DND-41 (cell line): Measurements from ENCODE around the gene CAND2.
"Not testable (repeated sequence)": the region's sequence is repeated elsewhere in the genome, so short reads cannot be mapped to it uniquely, and the experiment has no call there.

ENCODE experiments used
- ATAC-seq: fragments of 200-7000 bp; cut with Tn5 transposase; 3 replicates; pipeline ENCODE4 v1.9.1; 2021; ENCODE audit warnings: low read depth; ENCODE audit not compliant: insufficient read depth
- DNase-seq: peaks from one replicate; pipeline ENCODE4 v3.0.0-alpha.2; 2020
- H2AFZ ChIP-seq: 2 replicates; pipeline ENCODE4 v1.6.0; 2012; ENCODE audit warnings: low read depth, low read length
- H3K27ac ChIP-seq: 2 replicates; pipeline ENCODE4 v1.5.1; 2012; ENCODE audit warnings: low read length, inconsistent platforms
- H3K27me3 ChIP-seq: fragments of 200-600 bp; sonication (generic); 2 replicates; pipeline ENCODE4 v1.6.0; 2012; ENCODE audit warnings: low read length, mild to moderate bottlenecking, inconsistent platforms; ENCODE audit not compliant: insufficient read depth, poor library complexity
- H3K36me3 ChIP-seq: 2 replicates; pipeline ENCODE4 v1.5.1; 2012; ENCODE audit warnings: low read length, inconsistent platforms; ENCODE audit not compliant: insufficient read depth
- H3K4me1 ChIP-seq: 2 replicates; pipeline ENCODE4 v1.5.1; 2012; ENCODE audit warnings: mild to moderate bottlenecking, low read length; ENCODE audit not compliant: insufficient read depth
- H3K4me2 ChIP-seq: 2 replicates; pipeline ENCODE4 v1.6.0; 2012; ENCODE audit warnings: mild to moderate bottlenecking, moderate library complexity, low read length, inconsistent platforms; ENCODE audit not compliant: insufficient read depth
- H3K4me3 ChIP-seq, 2 experiments: fragments of 200-600 bp in 1 of 2; shearing (Covaris generic) in 1 of 2; 2 replicates each; pipeline ENCODE4 v1.5.1; 2012 to 2016; ENCODE audit warnings: inconsistent platforms in 2 of 2, low read length in 2 of 2, mild to moderate bottlenecking in 2 of 2, low read depth in 1 of 2, moderate library complexity in 1 of 2
- H3K79me2 ChIP-seq: 2 replicates; pipeline ENCODE4 v1.6.0; 2012; ENCODE audit warnings: low read length, inconsistent platforms; ENCODE audit not compliant: insufficient read depth
- H3K9ac ChIP-seq: 2 replicates; pipeline ENCODE4 v1.6.0; 2012; ENCODE audit warnings: low read depth, mild to moderate bottlenecking, inconsistent platforms, low read length, moderate library complexity
- H3K9me3 ChIP-seq: 2 replicates; pipeline ENCODE4 v1.5.1; 2012; ENCODE audit warnings: low read length, moderate library complexity, mild to moderate bottlenecking, inconsistent platforms; ENCODE audit not compliant: insufficient read depth, severe bottlenecking
- H4K20me1 ChIP-seq: 2 replicates; pipeline ENCODE4 v1.6.0; 2012; ENCODE audit warnings: low read length; ENCODE audit not compliant: insufficient read depth
- EZH2 ChIP-seq: IDR thresholded peaks from 3 replicates; pipeline ENCODE4 v1.6.1; 2012; ENCODE audit warnings: borderline replicate concordance, low read depth, mild to moderate bottlenecking, moderate library complexity, low read length, inconsistent platforms; ENCODE audit not compliant: severe bottlenecking
- TF ChIP-seq, protein P1 (sequence below): IDR thresholded peaks from 2 replicates; pipeline ENCODE4 v1.5.1; 2012; ENCODE audit warnings: borderline replicate concordance, low read length, moderate library complexity, mild to moderate bottlenecking; ENCODE audit not compliant: poor library complexity, severe bottlenecking; ENCODE audit errors: extremely low read depth

Gene CAND2

DNA sequence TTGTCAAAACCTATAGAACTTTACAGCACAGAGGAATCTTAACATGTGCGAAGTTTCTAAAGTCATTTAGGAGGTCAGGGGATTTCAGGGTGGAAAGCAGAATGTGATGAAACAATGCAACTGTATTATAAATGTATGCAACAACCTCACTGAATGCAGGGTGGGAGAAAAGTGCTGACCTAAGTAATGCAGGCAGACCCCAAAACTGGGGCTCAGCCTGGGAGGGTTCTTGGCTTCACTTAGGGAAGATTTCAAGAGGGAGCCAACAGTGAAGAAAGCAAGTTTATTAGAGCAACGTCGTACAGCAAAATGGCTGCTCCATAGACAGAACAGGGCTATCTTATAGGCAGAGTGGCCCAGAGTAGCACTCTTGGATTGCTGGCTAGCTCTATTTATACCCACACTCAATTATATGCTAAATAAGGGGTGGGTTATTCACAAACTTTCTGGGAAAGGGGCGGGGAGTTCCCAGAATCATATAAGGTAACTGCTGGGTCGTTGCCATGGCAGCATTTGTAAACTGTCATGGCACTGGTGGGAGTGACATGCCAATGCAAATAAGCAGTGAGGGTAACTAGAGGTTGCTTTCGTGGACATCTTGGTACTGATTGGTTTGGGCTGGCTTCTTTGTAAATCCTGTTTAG, 14.2 kb upstream of the CAND2 start:
- no peak overlapping the region for H3K9ac ChIP-seq
- H3K27me3 ChIP-seq = peaks cover 14% of the 10 kb centered on the region
- H3K79me2 ChIP-seq = no peaks in the 10 kb centered on the region
- DNase-seq (peak; percentile 18), ATAC-seq (no peak)
- H3K36me3 ChIP-seq = no peaks in the 10 kb centered on the region
- no peak overlapping the region for H3K27ac ChIP-seq
- no peak for TF ChIP-seq EZH2
- TF ChIP-seq, protein P1, sequence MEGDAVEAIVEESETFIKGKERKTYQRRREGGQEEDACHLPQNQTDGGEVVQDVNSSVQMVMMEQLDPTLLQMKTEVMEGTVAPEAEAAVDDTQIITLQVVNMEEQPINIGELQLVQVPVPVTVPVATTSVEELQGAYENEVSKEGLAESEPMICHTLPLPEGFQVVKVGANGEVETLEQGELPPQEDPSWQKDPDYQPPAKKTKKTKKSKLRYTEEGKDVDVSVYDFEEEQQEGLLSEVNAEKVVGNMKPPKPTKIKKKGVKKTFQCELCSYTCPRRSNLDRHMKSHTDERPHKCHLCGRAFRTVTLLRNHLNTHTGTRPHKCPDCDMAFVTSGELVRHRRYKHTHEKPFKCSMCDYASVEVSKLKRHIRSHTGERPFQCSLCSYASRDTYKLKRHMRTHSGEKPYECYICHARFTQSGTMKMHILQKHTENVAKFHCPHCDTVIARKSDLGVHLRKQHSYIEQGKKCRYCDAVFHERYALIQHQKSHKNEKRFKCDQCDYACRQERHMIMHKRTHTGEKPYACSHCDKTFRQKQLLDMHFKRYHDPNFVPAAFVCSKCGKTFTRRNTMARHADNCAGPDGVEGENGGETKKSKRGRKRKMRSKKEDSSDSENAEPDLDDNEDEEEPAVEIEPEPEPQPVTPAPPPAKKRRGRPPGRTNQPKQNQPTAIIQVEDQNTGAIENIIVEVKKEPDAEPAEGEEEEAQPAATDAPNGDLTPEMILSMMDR = no peak
- H3K4me2 ChIP-seq = no peak overlapping the region
- H4K20me1 ChIP-seq = no peaks in the 10 kb centered on the region
- H3K4me1 ChIP-seq = no peaks in the 10 kb centered on the region
- no peak overlapping the region for H2AFZ ChIP-seq
- no peaks in the 10 kb centered on the region for H3K9me3 ChIP-seq
- H3K4me3 ChIP-seq = no peak overlapping the region

GRCh38 chr3:12785096-12785495, 11.4 kb upstream of the CAND2 start:
- Histone ChIP-seq H2AFZ (no peak overlapping the region), H3K4me3 (no peak overlapping the region), H3K27ac (no peak overlapping the region), H3K9ac (no peak overlapping the region), H4K20me1 (no peaks in the 10 kb centered on the region), H3K9me3 (no peaks in the 10 kb centered on the region), H3K4me1 (no peaks in the 10 kb centered on the region), H3K36me3 (no peaks in the 10 kb centered on the region), H3K4me2 (no peak overlapping the region), H3K27me3 (peaks cover 14% of the 10 kb centered on the region), H3K79me2 (no peaks in the 10 kb centered on the region)
- ATAC-seq (no peak), DNase-seq (no peak)
- TF ChIP-seq, protein P1 = no peak
- no peak for TF ChIP-seq EZH2

- not testable (repeated sequence) for H3K4me3 ChIP-seq, H2AFZ ChIP-seq, H3K36me3 ChIP-seq, H3K27ac ChIP-seq, H3K4me1 ChIP-seq, H3K9ac ChIP-seq, H3K9me3 ChIP-seq, H3K4me2 ChIP-seq, H4K20me1 ChIP-seq, H3K79me2 ChIP-seq
- H3K27me3 ChIP-seq = peaks cover 14% of the 10 kb centered on the region
- peak; percentile 79 for ATAC-seq
- DNase-seq = peak; percentile 78
- TF ChIP-seq, protein P1 = peak; percentile 67
Observed at GRCh38 chr3:12787346-12787745, 9.1 kb upstream of the CAND2 start.

DNA sequence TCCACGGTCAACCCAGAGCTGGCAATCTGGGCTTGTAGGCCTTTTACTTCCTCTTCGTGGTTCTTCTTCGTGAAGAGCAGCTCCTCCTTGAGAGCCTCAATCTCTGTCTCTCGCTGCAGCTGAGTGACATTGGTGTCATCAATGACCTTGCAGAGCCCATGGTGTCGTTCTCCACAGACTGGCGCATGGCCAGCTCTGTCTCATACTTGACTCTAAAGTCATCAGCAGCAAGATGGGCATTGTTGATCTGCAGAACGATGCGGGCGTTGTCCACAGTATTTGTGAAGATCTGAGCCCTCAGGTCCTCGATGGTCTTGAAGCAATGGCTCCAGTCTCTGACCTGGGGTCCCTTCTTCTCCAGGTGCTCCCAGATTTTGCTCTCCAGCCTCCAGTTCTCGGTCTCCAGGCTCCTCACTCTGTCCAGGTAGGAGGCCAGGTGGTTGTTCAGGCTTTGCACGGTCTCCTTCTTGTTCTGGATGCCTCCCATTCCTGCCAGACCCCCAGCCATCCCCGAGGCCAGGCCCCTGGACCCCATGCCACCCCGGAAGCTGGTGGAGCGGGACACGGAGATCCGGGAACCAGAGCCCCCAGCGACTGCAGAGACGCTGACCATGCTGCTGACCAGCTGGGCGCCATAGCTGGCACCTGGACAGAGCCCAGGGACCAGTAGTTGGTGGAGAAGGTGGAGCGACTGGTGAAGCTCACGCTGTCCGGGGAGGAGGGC, 8.4 kb upstream of the CAND2 start:
- not testable (repeated sequence) for H3K4me3 ChIP-seq, H3K27ac ChIP-seq, H3K9me3 ChIP-seq, DNase-seq, H3K27me3 ChIP-seq, H3K4me2 ChIP-seq, H3K9ac ChIP-seq, H2AFZ ChIP-seq, H4K20me1 ChIP-seq, H3K4me1 ChIP-seq, ATAC-seq, H3K36me3 ChIP-seq, H3K79me2 ChIP-seq
